ENCODE results near the gene OR2T5. TPM values are rescaled to one million over a fixed set of nuclear protein-coding genes. Genes with fewer than 3 reads are reported as not detected.
"Not testable (repeated sequence)": the region's sequence is repeated elsewhere in the genome, so short reads cannot be mapped to it uniquely, and the experiment has no call there.

OR2T5 gene
- total and polyA plus RNA-seq, 2 of the 4 experiments (the other 2 are of a cell fraction) = not detected

DNA sequence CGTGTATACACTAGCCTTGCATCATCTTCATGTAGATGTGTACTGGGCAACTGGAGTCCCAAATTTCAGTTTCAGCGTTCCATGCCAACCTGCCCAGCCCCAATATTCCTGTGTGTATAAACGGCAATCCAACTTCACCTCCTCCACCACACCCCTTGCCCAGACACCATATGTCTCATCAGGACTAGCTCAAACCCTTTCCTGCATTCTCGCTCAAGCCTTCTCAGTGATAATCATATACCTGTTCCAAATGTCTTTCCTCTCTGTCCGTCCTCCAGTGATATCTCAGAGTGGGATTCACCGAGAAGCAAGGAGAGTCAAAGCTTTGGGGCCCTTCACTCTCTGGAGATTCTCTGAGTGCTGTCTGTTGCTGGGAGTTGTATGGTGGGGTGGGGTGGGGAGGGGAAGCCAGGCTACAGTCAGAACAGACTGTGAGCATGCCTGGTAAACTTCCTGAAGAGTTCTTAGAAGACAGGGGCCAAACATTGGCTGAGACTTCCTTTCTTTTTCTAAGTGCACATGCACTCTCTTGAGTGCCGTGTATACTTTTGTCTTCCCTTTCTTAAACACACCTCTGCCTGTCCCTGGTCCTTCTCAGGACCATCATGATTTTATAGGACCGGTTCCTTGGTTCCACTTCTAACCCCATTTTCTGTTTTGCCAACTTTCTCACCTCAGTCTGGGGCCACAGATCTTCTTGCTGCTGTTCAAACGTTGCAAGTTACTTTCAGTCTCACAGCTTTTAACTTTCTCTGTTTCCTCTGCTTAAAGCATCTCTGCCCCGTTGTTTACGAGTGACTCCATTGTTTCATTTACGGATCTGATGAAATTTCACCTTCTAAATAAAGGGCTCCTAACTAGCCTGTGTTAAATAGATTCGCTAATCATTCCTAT is 6.5 kb upstream of the OR2T5 start:
- H2BK120ac ChIP-seq (ENCODE audit: low read depth, low read length); dilution Hi-C loops (cut with HindIII; ENCODE audit: low sequenced_read_pairs, unreplicated experiment); H3K79me1 ChIP-seq (ENCODE audit: low read depth in 1 of 2, low read length in 2 of 2); H4K8ac ChIP-seq (ENCODE audit: low read depth in 2 of 2, low read length in 2 of 2); ATAC-seq (ENCODE audit: low read depth); H3K4me3 ChIP-seq (ENCODE audit: insufficient read depth, low read depth, low read length); H4K5ac ChIP-seq (ENCODE audit: low read depth, low read length); H3K14ac ChIP-seq (replicated peaks; ENCODE audit: low read depth, low read length); in situ Hi-C loops (cut with MboI; ENCODE audit: low sequenced_read_pairs); H2AFZ ChIP-seq (replicated peaks; ENCODE audit: low read length, poor library complexity); H3K4me1 ChIP-seq (ENCODE audit: control insufficient read depth, insufficient read depth, low read length); H3K4ac ChIP-seq (ENCODE audit: low read depth, low read length); POLR2A ChIA-PET (ENCODE audit: unreplicated experiment); CTCF ChIA-PET; H2BK15ac ChIP-seq (ENCODE audit: low read depth, low read length); H3K27me3 ChIP-seq (ENCODE audit: control insufficient read depth, insufficient read depth, low read length); H3K9me3 ChIP-seq (ENCODE audit: control insufficient read depth, insufficient read depth, low read length); H3K27ac ChIP-seq (ENCODE audit: insufficient read depth, low read length); BruUV-seq (replicated peaks); H3K56ac ChIP-seq (ENCODE audit: extremely low read depth, insufficient read depth, low read length); intact Hi-C loops (cut with micrococcal nuclease); H3K9me1 ChIP-seq (ENCODE audit: insufficient read depth, low read length); H2BK5ac ChIP-seq (ENCODE audit: low read depth, low read length, poor library complexity, severe bottlenecking); H4K20me1 ChIP-seq (ENCODE audit: insufficient read depth, low read length); H3K4me2 ChIP-seq (ENCODE audit: low read depth, low read length); H2AK9ac ChIP-seq (replicated peaks; ENCODE audit: low read depth, low read length, poor library complexity); H3K23ac ChIP-seq (ENCODE audit: low read depth, low read length); DNase-seq; H2BK20ac ChIP-seq (ENCODE audit: low read depth, low read length); H3K9ac ChIP-seq (ENCODE audit: low read depth, low read length); H3K18ac ChIP-seq (ENCODE audit: low read depth, low read length); H2AK5ac ChIP-seq (ENCODE audit: low read depth, low read length); H4K91ac ChIP-seq (ENCODE audit: insufficient read depth, low read depth, low read length); H3K36me3 ChIP-seq (ENCODE audit: control insufficient read depth, insufficient read depth, low read length): not testable (repeated sequence)
- 0% methylated on average over 1 of the region's 13 CpGs; no CpG with 5 or more reads in 1 of the 2 experiments for WGBS, 2 experiments (ENCODE audit: extremely low coverage in 2 of 2, insufficient read length in 1 of 2)

DNA sequence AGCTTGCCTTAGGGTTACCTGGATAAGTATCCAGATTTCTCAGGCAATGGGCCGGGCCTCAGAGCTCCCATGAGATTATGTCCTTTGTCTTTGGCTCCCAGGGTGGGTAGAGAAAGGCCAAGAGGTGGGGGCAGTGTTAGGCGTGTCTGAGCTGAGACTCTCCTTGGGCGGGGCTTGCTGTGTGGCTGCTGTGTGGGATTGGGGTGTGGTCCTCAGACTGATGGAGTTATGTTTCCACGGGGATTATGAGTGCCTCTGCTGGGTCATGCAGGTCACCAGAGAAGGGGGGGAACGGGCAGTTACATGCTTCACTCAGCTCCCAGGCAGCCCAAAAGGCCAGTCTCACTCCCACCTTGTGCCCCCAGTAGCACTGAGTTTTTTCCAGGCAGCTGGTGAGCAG is 8.3 kb downstream of the OR2T5 start:
- H4K5ac ChIP-seq (ENCODE audit: low read depth, low read length); H3K27ac ChIP-seq (ENCODE audit: insufficient read depth, low read length); POLR2A ChIA-PET (ENCODE audit: unreplicated experiment); H2AFZ ChIP-seq (replicated peaks; ENCODE audit: low read length, poor library complexity); H3K9ac ChIP-seq (ENCODE audit: low read depth, low read length); CTCF ChIA-PET; H3K79me1 ChIP-seq (ENCODE audit: low read depth in 1 of 2, low read length in 2 of 2); H2BK120ac ChIP-seq (ENCODE audit: low read depth, low read length); H2AK5ac ChIP-seq (ENCODE audit: low read depth, low read length); H2AK9ac ChIP-seq (replicated peaks; ENCODE audit: low read depth, low read length, poor library complexity); H2BK20ac ChIP-seq (ENCODE audit: low read depth, low read length); intact Hi-C loops (cut with micrococcal nuclease); H3K56ac ChIP-seq (ENCODE audit: extremely low read depth, insufficient read depth, low read length); H3K4ac ChIP-seq (ENCODE audit: low read depth, low read length); H4K20me1 ChIP-seq (ENCODE audit: insufficient read depth, low read length); dilution Hi-C loops (cut with HindIII; ENCODE audit: low sequenced_read_pairs, unreplicated experiment); in situ Hi-C loops (cut with MboI; ENCODE audit: low sequenced_read_pairs); H4K91ac ChIP-seq (ENCODE audit: insufficient read depth, low read depth, low read length); ATAC-seq (ENCODE audit: low read depth); BruUV-seq (replicated peaks); H3K18ac ChIP-seq (ENCODE audit: low read depth, low read length); H3K9me3 ChIP-seq (ENCODE audit: control insufficient read depth, insufficient read depth, low read length); H3K4me1 ChIP-seq (ENCODE audit: control insufficient read depth, insufficient read depth, low read length); H2BK15ac ChIP-seq (ENCODE audit: low read depth, low read length); H3K36me3 ChIP-seq (ENCODE audit: control insufficient read depth, insufficient read depth, low read length); H3K23ac ChIP-seq (ENCODE audit: low read depth, low read length); H3K4me3 ChIP-seq (ENCODE audit: insufficient read depth, low read depth, low read length); DNase-seq; H3K14ac ChIP-seq (replicated peaks; ENCODE audit: low read depth, low read length); H2BK5ac ChIP-seq (ENCODE audit: low read depth, low read length, poor library complexity, severe bottlenecking); H4K8ac ChIP-seq (ENCODE audit: low read depth in 2 of 2, low read length in 2 of 2); H3K27me3 ChIP-seq (ENCODE audit: control insufficient read depth, insufficient read depth, low read length); H3K9me1 ChIP-seq (ENCODE audit: insufficient read depth, low read length); H3K4me2 ChIP-seq (ENCODE audit: low read depth, low read length): not testable (repeated sequence)
- WGBS, 2 experiments (ENCODE audit: extremely low coverage in 2 of 2, insufficient read length in 1 of 2) = no CpG with 5 or more reads among the region's 5 CpGs
